ENCODE measurements around the gene ZNF827. TPM values are rescaled to one million over a fixed set of nuclear protein-coding genes. Genes with fewer than 3 reads are reported as not detected.

ZNF827 gene
- total and polyA plus RNA-seq, 9 of the 15 experiments (the other 6 are each of a cell fraction or from before 2014, with no cell fraction given), result 0.07 to 0.40 TPM; not detected in 7

- H3K27ac ChIP-seq (ENCODE audit: extremely low read depth, low read depth, low read length), result no peak overlapping the region
- in situ Hi-C loops (cut with MboI), result no loop called here
Measured at GRCh38 chr4:145762719-145763118, 175.9 kb downstream of the ZNF827 start.

More at GRCh38 chr4:145762719-145763118, 175.9 kb downstream of the ZNF827 start:
- peaks cover 10 to 46% of the 10 kb centered on the region in 2 experiments; a peak in 4 of 5 replicates for H3K27me3 ChIP-seq (ENCODE audit: control insufficient read depth in 2 of 2, insufficient read depth in 2 of 2, low read length in 2 of 2)
- H4K20me1 ChIP-seq (replicated peaks; ENCODE audit: control insufficient read depth, insufficient read depth, low read length), result no peaks in the 10 kb centered on the region
- H3K36me3 ChIP-seq (ENCODE audit: control insufficient read depth, insufficient read depth, low read length), result no peaks in the 10 kb centered on the region
- no peak overlapping the region for H3K9ac ChIP-seq (ENCODE audit: insufficient read depth in 1 of 2, low read depth in 2 of 2, low read length in 2 of 2)
- H3K79me2 ChIP-seq (ENCODE audit: control insufficient read depth, insufficient read depth, low read length), result no peaks in the 10 kb centered on the region
- CTCF ChIA-PET (ENCODE audit: low intra/inter-chr PET ratio), result no interaction called here
- no peak overlapping the region for H3K4me3 ChIP-seq
- H3K9me3 ChIP-seq (replicated peaks; ENCODE audit: control insufficient read depth, insufficient read depth, low read depth, low read length), result no peaks in the 10 kb centered on the region
- no peak for TF ChIP-seq ZNF133 (CRISPR knock-in tag; IDR thresholded peaks at IDR 0.05)
- no peak for TF ChIP-seq USF1 (CRISPR knock-in tag; IDR thresholded peaks at IDR 0.05)
- TF ChIP-seq EP400 (IDR thresholded peaks at IDR 0.05), result no peak
- no peak for TF ChIP-seq ETS2 (tag; IDR thresholded peaks at IDR 0.05; ENCODE audit: borderline replicate concordance, poor library complexity, severe bottlenecking)
- TF ChIP-seq ZNF707 (CRISPR knock-in tag; conservative IDR thresholded peaks at IDR 0.05), result no peak
- no peak for TF ChIP-seq HDAC3 (IDR thresholded peaks at IDR 0.05; ENCODE audit: borderline replicate concordance, partially characterized antibody)
- BruUV-seq (replicated peaks), result no TSS peak
- intact Hi-C loops (cut with micrococcal nuclease), result no loop called here
- H3K4me2 ChIP-seq (ENCODE audit: insufficient read depth, low read length), result no peak overlapping the region
- POLR2A ChIA-PET, result no interaction called here
- FAIRE-seq (no peak), DNase-seq (ENCODE audit: extremely low read depth in 1 of 4, low spot score in 3 of 4) (no peak), ATAC-seq (no peak)
- H3K9me1 ChIP-seq (ENCODE audit: control insufficient read depth, insufficient read depth, low read length), result no peaks in the 10 kb centered on the region
- no peaks in the 10 kb centered on the region for H3K4me1 ChIP-seq (replicated peaks in 1 of 2; ENCODE audit: control insufficient read depth in 2 of 2, insufficient read depth in 2 of 2, low read length in 2 of 2)
- H2AFZ ChIP-seq (ENCODE audit: low read depth, low read length), result no peak overlapping the region
- WGBS (ENCODE audit: insufficient coverage, low coverage, missing lambda C conversion rate), result 0% methylated on average over 8 of the region's 8 CpGs

Data from K562 (cell line).